HG02943 (cell line): ENCODE results near the gene SLC25A31.

Experiments used
- ATAC-seq: cut with Tn5 transposase; IDR thresholded peaks from one replicate; pipeline ENCODE4 v1.9.1; 2021; ENCODE audit warnings: mild to moderate bottlenecking, low read depth, moderate library complexity; ENCODE audit not compliant: unreplicated experiment

SLC25A31 gene

DNA sequence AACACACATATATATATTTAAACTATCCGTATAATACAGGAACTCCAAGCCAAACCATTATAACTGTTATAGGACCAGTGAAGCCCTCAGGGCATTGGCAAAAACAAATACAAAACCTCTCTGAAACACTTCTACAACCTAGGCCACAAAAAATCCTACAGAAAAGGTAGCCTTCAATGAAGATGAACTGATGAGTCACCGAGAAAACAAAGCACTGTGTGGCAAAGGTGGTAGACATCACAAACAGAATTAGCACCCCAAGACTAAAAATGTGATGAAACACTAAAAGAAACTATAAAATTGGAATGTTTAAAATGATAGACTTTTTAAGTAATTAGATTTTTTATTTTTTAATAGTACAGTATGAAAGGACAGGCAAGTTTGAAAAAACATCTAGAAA, 46.4 kb downstream of the SLC25A31 start:
- no peak for ATAC-seq

DNA sequence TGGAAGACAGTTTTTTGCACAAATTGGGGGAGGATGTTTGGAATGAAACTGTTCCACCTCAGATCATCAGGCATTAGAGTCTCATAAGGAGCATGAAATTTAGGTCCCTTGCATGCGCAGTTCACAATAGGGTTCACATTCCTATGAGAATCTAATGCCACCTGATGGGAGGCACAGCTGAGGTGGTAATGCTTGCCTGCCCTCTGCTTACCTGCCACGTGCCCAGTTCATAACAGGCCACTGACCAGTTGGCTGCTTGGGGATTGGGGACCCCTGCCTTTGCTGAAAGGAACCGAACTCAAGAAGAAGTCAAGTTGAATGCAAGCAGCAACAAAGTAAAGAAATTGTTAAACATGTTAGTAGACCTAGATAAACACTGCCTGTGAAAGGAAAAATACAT, 47.3 kb downstream of the SLC25A31 start:
- no peak for ATAC-seq

DNA sequence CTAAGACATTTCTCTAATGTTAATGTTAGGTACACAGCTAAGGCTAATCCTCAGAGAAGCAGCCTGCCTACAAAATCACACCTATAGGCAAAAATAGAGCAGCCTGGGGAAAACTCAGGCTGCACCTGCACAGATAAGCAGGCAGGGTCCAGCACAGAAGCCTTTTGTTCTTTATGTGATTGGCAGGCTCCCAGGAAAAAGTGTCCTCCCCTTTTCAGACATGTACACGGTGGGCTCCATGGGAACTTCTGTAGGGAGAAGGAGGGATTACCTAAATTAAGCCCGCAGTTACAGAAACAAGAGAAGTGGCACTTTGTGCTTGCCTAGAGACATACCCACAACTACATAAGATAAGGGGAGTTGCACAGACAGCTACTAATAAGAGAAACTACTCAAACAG, 47.9 kb downstream of the SLC25A31 start:
- ATAC-seq, result no peak

- no peak for ATAC-seq
Observed at GRCh38 chr4:127780598-127780997, 50.4 kb downstream of the SLC25A31 start.

DNA sequence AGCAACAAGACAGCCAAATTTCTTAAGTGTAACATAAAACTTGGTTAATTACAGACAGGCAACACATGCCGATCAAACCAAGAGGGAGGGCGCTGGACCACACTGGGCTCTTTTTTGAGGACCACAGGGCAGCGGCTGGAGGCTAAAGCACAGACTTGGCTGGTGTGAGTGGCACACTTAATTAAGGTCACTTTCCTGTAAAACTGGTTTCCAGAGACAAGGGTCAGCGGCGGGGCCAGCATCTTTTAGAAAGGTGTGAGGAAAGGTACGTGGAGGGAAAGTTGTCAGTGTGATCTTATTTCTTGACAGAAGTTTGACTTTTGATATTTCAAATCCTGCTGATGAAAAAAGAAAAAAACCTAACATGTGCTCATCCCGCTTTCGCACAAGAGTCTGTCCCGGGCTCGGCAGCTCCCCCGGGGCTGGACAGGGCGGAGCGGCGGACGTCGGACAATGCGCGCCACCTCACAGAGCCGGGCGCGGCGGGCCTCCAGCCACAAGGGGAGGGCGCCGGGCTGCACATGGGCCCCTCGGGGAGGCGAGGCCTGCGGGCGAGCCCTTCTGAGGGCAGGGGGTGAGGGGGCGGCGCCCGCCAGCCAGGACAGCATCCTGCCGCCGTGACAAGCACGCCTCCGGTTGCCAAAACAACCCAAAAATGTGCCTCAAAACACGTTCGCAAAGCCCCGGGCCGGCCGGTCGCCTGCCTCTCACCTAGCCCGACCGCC, 51.3 kb downstream of the SLC25A31 start:
- peak; percentile 41 for ATAC-seq

- peak; percentile 62 for ATAC-seq
Observed at GRCh38 chr4:127782025-127782274, 51.8 kb downstream of the SLC25A31 start.

- ATAC-seq, result peak; percentile 39
Observed at GRCh38 chr4:127782275-127783025, 52.2 kb downstream of the SLC25A31 start, which contains the start of gene HSPA4L. Gene HSPA4L (plus strand): TSS chr4:127782322. CDS start chr4:127782551, 229 bp downstream.

DNA sequence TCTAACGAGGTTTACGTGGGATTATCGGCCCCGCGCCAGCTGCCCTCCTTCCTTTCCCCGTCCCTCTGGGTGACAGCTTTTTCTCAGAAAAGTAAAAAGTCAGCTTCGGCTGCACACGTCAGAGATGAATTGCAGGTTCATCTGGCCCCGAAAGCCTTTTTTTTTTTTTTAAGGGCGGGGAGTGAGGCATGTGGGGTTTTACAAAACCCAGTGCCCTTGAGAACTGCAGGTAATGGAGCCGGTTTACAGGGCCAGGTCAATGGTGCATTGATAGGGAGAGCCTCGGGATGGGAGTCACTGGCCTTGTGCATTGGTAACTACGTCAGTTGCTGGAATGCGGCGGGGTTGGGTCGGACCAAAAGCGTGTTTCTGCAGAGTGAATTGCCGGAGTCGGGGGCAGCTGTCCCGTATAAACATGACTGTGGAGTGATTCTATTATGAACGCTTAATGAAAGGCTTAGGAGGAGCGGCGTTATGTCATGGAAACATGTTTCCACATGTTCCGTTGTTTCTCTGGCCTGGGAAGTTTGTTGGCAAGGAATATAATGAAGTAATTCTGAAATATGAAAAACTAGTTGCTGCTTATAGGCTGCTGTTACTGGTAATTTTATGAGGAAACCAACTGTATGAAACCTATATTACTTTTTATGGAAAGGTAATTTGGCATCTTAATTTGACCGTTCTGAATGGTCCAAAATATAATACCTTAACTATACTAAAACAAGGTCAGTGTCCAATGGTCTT, 53.0 kb downstream of the SLC25A31 start:
- ATAC-seq, result peak; percentile 16

DNA sequence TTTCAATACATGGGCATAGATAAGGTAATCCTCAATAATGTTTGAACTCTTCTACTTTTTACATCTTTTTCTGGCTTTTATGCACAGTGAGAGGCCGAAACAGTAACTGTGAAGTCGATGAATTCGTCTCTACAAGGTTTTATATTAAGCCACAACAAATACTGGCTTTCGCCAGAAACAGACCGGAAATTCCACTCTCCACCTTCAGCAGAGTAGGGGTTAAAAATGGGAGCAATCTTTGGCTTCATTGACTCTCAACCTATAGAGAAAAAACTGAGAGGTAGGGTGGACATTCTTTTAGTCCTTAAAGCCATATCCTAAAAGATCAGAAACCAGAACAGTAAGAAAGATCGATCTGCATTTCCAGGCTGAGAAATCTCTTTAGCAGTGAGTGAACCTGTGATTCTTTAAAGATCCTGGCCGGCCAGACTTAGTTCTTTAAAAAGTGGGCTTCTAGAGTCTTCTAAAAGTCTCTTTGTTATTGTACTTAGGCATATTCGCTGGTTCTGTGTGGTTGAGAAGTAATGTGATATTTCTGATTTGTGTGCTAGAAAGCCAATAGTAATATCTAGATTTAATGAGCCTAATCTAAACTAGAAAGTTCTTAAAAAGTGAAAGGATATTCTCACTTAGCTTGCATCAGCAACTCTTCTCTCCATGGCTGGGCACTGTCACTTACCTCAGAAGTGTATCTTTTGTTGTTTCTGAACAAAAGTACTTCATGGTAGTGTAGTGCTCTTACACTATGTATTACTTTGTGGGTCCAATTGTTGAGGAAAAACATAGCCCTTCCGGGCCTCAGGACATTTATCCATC, 54.0 kb downstream of the SLC25A31 start:
- ATAC-seq, result no peak

- peak; percentile 64 for ATAC-seq
Observed at GRCh38 chr4:127788517-127788916, 58.3 kb downstream of the SLC25A31 start.

GRCh38 chr4:127791391-127791790, 61.2 kb downstream of the SLC25A31 start:
- ATAC-seq, result no peak

GRCh38 chr4:127793528-127793927, 63.3 kb downstream of the SLC25A31 start:
- no peak for ATAC-seq

DNA sequence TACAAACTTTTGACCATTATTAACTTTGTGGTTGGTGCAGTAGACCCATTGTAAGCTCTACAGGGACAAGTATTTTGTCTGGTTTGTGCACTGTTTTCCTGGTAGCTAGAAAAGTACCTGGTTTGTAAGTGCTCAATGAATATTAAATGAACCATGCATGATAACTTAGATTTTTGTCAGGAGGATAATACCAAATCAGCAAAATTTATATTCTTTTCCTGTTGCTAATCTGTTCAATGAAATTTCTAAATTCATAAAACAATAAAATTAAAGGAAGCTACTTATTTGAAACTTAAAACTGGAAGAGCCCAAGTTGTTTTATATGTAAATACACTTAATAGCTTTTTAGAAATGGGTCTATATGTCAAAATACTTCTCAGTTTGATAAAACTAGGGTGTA, 69.5 kb downstream of the SLC25A31 start:
- no peak for ATAC-seq

GRCh38 chr4:127809173-127809800, 79.1 kb downstream of the SLC25A31 start:
- no peak for ATAC-seq

DNA sequence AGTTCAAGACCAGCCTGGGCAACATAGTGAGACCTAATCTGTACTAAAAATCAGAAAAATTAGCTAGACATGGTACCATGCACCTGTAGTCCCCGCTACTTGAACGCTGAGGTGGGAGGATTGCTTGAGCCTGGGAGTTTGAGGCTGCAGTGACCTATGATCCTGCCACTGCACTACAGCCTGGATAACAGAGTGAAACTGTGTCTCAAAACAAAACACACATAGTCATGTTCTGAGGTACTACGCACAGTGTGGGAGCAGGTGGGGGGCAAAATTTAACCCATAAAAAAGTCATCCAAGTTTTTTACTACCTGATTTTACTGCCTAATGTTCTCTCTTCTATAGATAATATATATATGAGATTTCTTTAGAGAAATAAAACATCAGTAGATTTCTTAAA, 80.4 kb downstream of the SLC25A31 start:
- no peak for ATAC-seq

DNA sequence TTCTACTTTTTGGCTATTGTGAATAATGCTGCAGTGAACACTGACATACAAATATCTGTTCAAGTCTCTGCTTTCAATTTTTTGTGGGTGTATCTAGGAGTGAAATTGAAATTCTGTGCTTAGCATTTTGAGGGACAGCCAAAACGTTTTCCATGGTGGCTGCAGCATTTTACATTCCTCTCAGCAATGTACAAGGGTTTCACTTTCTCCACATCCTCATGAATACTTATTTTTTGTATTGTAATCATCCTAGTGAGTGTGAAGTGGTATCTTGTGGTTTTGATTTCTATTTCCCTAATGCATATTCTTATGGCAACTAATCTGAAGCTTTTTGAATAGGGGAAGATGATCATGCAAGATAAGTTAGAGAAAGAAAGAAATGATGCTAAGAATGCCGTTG, 92.2 kb downstream of the SLC25A31 start:
- ATAC-seq, result no peak
